Measurements from ENCODE around the gene ZFYVE27.
A peak's percentile ranks its signal among the peaks of the same experiment; 100 is the strongest.
"Not testable (repeated sequence)": the region's sequence is repeated elsewhere in the genome, so short reads cannot be mapped to it uniquely, and the experiment has no call there.

ZFYVE27 gene, protein sequence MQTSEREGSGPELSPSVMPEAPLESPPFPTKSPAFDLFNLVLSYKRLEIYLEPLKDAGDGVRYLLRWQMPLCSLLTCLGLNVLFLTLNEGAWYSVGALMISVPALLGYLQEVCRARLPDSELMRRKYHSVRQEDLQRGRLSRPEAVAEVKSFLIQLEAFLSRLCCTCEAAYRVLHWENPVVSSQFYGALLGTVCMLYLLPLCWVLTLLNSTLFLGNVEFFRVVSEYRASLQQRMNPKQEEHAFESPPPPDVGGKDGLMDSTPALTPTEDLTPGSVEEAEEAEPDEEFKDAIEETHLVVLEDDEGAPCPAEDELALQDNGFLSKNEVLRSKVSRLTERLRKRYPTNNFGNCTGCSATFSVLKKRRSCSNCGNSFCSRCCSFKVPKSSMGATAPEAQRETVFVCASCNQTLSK

GRCh38 chr10:97736902-97737769 lies at the start of gene ZFYVE27:
ZFYVE27 (plus strand) TSS chr10:97737128; CDS start chr10:97738478, 1,350 bp downstream.
- DNase-seq, result peak; percentile 94

DNA sequence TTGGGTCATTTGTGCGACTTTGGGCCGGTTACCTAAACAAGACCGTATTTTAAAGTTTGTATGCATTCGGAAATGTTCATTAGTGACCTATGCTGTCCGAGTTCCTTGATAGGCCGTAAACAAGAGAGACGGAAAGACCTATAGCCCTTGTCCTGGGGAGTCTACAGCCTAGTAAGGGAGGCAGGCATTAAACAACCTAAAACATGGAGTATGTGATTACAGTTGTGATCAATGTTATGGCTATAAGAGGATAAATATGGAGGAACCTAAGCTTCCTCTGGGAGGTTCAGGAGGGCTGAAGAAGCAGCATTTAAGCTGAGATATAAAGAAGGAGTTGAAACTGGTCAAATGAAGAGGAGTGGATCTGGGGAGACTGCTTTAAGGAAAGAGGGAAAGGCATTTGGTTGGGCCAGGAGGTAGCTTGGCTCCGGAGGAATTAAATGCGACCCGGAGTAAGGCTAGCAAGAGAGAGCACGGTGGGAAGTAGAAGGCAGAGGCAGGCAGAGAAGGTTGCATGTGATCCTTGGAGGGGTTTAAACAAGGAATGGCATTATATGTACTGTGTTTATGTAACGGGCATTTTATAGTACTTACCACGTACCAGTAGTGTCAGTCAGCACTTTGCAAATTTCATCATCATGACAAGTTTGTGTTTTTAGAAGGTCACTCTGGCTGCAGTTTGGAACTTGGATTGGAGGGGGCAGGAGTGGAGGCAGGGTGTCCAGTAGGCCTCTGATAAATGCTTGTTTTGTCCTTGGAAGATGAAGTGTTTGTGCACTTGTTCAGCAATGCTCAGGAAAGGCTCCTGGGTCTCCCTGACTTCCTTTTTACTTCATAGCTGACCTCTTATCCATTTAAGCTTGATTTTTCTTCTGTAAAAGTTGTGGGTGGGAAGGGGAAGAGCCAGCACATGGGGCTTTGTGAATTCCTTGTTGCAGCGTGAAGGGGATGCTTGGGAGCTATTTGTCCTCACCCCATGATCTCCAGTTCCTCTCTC lies 48.8 kb upstream of the ZFYVE27 start:
- no peak for DNase-seq

DNA sequence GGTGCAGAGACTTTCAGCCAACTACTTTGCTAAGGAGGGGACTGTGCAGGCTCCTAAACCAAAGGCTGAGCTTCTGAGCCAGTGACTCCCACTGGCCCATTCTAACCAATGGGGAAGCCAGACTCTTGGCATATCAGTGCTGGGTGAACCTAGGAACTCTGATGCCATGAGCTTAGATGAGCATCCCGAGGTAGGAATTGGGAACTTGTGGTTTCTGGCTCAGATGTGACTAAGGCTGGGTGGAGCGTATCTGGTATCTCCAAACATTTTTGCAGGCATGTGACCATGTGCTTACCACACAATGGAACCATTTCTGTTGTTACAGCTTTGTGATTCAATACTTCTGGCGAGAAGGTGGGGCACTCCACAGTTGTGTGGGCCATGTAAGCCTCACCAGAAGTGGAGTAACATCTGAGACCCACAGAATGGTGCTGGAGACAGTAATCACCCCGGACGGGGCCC lies 47.3 kb upstream of the ZFYVE27 start:
- no peak for DNase-seq

GRCh38 chr10:97690133-97690532 lies 46.8 kb upstream of the ZFYVE27 start:
- no peak for DNase-seq

- not testable (repeated sequence) for DNase-seq
These were observed 38.8 kb upstream of the ZFYVE27 start for GRCh38 chr10:97698072-97698655.

DNA sequence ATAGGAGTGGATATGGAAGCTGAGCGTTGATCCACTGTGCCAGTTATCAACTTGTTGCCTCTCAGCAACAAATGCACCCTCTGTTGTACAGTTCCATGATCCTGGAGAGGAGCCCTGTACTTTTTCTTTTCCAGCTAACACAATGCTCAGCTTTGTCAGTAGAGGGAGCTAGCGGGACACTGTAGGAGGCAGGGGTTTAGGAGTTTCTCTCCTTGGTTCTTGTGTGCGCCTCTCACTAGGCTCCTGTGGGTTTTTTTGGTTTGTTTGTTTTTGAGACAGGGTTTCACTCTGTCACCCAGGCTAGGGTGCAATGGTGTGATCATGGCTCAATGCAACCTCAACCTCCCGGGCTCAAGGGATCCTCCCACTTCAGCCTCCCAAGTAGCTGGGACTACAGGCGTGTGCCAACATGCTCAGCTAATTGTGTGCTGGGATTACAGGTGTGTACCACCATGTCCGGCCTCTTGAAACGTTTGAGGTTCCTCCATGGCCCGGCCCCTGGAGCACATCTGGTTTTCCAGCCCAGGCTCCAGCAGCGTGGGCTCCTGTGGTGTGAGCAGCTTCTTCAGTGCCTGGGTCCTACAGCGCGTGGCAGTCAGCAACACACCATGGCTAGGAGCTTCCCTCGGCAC lies 35.4 kb upstream of the ZFYVE27 start:
- peak; percentile 31 for DNase-seq

DNA sequence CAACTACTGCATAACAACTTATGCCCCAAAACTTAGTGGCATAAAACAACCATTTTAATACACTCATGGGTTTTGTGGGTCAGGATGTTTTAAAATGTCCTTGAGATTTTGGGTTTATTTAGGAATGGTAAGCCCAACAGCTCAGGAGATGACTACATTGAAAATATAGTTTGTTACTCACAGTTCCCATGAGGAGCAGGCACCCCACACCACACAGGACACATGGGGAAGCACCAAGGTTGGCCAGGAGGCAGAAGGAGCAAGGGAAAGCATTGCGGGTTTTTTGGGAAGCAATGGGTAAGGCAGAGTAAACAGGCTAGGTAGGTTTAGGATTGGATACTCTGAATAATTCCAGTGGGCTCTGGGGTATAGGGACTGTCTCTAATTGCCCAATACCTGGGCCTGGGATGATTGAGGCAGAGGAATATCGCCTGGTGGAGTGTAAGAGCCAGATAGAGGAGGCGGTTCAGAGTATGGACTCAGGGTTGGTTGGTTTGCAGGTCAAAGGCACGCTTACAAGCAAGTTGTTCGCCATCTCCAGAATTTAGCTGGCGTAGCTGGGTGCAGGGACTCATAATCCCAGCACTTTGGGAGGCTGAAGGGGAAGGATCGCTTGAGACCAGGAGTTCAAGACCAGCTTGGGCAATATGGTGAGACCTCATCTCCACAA lies 33.4 kb upstream of the ZFYVE27 start:
- DNase-seq, result no peak

- DNase-seq, result no peak
These were observed 32.6 kb upstream of the ZFYVE27 start for GRCh38 chr10:97704341-97704740.

GRCh38 chr10:97705006-97705670 lies 31.8 kb upstream of the ZFYVE27 start:
- DNase-seq, result no peak

DNA sequence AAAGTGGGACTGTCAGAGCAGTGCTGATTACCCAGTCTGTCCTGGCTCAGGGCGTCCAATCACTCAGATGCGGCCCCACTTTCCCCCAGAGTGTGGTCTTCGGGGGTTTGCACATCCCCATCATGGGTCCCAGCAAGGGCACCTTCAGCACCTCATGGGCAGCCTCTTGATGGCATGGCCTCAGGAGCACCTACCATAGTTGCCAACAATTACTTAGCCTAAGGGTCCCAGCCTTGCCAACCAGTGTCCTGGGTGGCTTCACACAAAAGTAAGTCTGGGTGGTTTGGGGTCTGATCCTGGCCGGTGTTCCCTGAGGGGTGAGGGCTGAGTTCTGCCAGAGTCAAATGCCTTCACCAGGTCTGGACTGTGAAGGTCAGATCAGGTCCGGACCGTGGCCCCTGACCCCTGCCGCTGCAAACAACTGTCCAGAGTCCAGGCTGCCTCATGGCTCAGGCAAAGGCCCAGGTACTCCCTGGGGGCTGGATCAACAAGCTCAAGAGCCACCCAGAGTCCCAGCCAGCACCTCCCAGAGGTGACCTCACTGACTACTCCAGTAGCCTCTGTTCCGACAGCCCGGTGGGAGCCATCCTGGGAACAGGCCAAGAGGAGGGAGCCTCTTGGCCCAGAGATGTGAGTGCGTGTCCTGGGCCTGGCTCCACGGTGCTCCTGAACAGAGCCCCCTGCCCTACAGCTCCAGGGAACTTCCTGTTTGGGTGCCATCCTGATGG lies 29.6 kb upstream of the ZFYVE27 start:
- no peak for DNase-seq

- DNase-seq, result no peak
These were observed 28.8 kb upstream of the ZFYVE27 start for GRCh38 chr10:97708167-97708566.

DNA sequence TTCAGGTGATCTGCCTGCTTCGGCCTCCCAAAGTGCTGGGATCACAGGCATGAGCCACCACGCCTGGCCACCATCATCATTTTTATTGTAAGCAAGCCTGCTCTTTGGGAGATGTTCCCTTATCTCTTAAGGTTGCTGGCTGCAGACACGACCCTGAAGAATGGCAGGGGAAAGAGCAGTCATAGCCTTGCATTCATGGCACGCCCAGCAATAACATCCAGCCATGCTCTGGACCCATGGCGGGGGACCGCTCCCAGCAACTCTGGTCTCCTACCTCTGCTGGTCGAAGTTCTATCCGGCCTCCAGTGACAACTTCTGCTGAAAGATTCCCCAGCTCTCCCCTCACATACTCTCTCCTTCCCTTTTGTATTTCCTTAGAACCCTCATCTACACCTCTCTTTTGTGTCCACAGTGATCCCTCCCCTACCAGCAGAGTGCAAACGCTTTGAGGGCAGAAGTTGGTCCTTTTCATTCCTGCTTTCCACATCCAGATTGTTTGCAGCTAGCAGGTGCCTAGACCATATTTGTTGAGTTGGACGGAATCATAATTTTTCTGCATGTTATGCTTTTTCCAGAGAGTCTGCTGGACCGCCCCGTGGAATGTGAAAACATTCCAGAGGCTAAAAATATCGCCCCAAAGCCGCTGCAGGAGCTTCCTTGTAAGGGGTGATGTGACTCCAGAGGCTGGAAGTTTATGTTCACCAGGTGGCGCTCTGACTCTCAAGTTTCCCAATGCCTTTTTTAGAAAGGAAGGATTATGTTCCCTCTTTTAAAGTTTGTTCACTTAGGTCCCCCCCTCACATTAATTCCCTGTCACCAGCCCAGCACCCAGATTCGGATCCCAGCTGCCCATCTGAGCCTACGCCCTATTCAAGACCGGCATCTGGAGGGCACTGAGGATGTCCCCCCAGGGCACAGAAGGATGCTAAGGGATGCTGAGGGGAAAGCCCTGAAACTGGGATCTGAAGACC lies 27.7 kb upstream of the ZFYVE27 start:
- peak; percentile 43 for DNase-seq

DNA sequence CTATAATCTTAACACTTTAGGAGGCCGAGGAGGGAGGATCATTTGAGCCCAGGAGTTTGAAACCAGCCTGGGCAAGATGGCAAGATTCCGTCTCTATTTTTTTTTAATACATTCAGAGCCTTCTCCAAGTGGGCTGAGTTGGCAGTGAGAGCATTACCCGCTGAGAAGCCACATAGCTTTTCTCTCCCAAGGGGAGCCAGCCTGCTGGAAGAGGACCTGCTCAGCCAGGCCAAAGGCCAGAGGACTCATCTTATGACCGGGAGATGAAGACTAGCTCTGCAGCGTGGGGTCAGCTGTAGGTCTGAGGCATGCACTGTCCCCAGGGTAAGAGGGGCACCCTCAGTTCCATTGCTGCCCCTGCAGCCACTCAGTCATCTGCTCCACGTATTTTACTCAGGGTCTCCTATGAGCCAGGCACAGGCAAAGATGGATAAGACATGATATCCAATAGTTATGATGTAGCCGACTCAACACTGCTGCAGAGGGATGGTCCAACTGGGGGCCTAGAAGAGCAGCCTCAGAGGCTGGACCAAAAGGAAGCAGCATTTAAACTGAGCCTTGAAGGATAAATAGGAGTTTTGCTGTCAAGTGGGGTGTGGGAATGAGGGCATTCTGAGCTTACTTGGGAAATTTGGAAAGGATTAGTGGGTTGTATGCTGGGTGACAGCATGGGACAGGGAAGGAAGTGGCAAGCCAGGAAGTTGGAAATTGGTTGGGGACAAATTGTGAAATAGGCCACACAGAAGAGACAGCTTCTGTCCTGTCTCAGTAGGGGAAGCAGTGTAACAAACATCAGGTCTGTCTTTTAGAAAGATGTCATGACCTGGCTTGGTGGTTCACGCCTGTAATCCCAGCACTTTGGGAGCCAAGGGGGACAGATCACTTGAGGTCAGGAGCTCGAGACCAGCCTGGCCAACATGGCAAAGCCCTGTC lies 25.0 kb upstream of the ZFYVE27 start:
- no peak for DNase-seq

- DNase-seq, result peak; percentile 15
These were observed 23.5 kb upstream of the ZFYVE27 start, which contains the start of gene MARVELD1 for GRCh38 chr10:97713339-97713825. MARVELD1 (plus strand) TSS chr10:97713730; CDS start chr10:97713877, 147 bp downstream.

- peak; percentile 55 for DNase-seq
These were observed 23.0 kb upstream of the ZFYVE27 start for GRCh38 chr10:97713826-97714400.

Data from activated naive CD4-positive, alpha-beta T cell treated with anti-CD3 and anti-CD28 coated beads, Interleukin-2, amount 50 U/mL, for 16 hours (primary cell).